GM10847 (cell line): Measurements from ENCODE around the gene UGCG.

ENCODE experiments used
- POLR2A ChIP-seq: IDR thresholded peaks from 2 replicates; pipeline ENCODE4 v1.6.1; 2011; ENCODE audit not compliant: insufficient read length; ENCODE audit errors: extremely low read depth

UGCG gene

DNA sequence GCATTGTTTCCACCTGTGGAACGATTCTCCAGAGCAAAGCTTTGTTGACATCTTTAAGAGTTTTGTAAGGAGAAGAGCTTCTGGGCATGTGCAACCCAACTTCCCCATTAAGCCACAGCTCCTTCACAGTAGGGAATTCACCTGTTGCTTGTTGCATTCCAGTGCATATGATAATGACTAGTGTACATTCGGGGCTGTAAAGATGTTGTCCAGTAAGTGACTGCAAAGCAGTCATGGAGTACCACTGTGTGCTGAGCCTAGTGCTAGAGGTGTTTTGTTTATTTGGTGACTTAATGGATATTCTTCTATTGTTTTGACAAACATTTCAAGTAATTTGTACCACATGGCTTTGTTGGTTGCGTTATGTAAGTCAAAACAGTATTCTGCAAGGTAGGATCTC is 12.8 kb downstream of the UGCG start:
- no peak for TF ChIP-seq POLR2A

DNA sequence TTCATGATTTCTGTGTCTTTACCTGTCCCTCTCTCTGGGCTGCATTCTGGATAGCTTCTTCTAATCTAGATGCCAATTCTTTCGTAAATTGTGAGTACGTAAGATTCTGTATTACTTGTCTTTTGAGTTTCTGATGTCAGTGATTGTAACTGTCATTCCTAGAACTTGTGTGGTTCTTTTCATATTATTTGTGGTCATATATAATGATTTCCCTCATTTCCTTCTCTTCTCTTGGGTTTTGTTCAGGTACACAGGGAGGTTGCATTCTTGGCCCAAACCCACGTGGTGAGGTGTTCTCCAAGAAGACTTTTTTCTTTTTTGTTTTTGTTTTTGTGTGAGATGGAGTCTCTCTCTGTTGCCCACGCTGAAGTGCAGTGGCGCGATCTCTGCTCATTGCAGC is 13.8 kb downstream of the UGCG start:
- TF ChIP-seq POLR2A: no peak

DNA sequence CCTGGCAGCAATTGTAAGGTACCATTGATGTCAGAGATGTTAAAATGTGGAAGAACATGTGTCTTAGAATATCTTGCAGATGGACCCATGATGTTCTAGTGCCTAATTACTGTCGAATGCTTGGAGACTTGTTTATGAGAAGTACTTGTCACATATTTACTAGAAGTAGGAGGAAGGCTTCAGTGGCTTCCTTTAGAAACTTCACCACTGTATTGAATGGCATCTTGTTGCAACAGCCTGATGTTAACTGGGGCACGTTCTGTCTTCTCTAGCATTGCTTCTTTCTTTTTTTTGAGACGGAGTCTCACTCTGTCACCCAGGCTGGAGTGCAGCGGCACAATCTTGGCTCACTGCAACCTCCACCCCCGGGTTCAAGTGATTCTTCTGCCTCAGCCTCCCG is 16.5 kb downstream of the UGCG start:
- TF ChIP-seq POLR2A: no peak

DNA sequence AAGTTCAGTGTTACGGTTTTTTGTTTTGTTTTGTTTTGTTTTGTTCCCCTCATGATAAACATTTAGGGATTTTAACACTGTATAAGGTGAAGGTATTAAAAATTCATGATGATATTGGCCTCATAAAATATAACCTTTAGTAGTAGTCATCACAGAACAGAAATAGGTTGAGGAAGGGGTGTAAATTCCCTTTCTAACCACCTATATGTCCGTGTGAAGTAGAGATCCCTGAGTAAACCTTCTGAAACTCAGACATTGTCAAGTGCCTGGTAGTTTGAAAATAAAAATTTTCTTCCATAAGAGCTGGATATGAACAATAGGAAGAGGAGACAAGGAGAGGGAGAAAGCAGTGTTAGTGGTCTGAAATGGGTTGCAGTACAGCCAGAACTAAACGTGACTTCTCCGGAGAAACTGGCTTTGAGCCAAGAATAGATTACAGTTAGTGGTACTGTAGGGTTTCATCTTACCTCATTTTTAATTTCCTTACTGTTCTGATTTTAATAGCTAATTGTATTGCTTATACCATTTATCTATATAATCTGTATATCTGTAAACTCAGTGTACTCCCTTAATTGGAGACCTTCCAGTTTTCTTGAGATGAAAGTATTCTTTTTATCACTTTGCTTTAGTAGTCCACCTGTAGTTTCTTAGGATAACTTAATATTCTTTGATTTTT is 18.3 kb downstream of the UGCG start:
- TF ChIP-seq POLR2A: no peak

GRCh38 chr9:111915425-111915758 is 18.8 kb downstream of the UGCG start:
- no peak for TF ChIP-seq POLR2A

DNA sequence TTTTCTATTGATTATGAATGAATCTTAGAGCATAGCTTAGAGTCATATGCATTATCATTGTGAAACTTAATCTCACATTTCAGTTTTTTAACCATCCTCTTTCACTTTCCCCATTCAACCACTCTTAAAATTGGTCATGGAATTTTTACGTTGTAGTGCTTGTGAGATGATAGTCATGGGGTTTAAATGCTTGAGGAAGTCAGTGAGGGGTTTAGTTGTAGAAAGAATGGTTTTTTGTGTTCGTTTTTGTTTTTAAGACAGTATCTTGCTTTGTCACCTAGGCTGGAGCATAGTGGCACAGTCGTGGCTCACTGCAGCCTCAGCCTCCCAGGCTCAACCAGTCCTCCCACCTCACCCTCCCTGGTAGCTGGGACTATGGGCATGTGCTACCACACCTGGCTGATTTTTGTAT is 19.6 kb downstream of the UGCG start:
- TF ChIP-seq POLR2A: no peak

DNA sequence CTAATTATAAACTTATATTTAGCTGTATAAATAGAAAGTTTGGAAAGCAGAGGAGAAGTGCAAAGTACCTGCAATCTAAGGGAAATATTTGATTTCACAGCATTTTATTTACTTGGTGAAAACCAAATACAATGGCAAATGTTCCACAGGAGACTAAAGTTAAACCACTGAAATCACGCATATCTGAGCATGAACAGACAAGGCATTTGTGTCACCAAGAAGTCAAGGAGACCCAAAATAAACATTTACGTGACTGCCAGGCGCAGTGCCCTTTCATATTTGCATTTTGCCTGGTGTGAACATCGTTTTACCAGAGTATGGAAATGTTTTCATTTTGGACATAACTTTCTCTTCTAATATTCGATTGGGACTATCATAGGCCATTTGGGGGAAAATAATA is 20.6 kb downstream of the UGCG start:
- no peak for TF ChIP-seq POLR2A

DNA sequence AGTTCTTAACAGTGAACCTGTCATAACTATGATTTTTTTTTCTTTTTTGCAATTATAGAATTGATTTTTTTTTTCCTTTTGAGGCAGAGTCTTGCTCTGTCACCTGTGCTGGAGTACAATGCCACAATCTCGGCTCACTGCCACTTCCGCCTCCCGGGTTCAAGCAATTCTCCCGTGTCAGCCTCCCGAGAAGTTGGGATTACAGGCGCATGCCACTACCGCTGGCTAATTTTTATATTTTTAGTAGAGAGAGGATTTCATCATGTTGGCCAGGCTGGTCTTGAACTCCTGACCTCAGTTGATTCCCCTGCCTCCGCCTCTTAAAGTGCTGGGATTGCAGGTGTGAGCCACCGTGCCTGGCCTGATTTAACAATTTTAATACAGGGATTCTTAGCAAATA is 21.4 kb downstream of the UGCG start:
- TF ChIP-seq POLR2A: no peak

GRCh38 chr9:111919875-111920274 is 23.3 kb downstream of the UGCG start:
- TF ChIP-seq POLR2A: no peak

GRCh38 chr9:111920531-111920930 is 23.9 kb downstream of the UGCG start:
- TF ChIP-seq POLR2A: no peak

GRCh38 chr9:111922324-111923013 is 25.9 kb downstream of the UGCG start:
- TF ChIP-seq POLR2A: no peak

DNA sequence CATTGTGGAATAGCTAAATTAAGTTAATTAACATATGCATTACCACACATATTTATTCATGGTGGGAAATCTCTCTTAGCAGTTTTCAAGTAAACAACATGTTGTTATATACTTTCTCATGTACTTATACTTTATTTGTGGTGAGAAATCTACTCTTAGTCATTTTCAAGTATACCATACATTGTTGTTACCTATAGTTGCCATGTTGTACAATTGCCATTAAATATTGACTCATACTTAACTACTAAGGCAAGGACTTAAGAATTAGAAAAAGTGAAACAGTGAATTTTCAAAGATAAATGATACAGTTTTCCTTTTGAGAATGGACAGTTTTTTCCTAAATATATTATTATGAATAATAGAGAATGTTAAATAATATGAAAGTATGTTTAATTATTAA is 27.7 kb downstream of the UGCG start:
- TF ChIP-seq POLR2A: no peak

DNA sequence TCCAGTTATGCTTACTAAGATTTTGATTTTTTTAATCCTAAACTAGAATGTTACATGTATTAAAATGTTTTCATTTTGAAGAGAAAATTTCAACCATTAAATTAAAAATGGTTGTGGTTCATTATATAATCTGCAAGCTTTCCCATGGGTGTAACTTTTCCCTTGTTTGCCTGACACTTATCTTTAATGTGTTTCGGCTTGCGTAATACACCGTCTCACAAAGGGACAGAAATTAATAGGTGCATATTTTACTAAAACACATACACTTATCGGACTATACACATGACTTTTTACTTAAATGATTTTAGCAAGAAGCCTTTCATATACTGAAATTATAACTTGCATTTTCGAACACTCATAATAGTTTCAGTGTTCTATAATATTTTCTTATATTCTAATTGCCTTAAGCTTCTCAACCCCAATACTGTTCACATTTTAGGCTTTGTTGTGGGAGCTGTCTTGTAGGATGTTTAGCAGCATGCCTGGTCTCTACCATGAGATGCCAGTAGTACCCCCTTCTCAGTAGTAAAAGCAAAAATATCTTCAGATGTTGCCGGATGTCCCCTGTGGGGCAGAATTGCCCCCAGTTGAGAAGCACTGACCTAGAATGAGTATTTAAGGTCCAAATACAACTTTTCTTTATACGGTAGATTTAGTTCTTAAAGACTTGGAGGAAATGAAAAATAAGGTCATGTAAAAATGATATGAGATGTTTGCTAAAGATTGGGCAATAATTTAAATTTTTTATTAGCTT is 28.6 kb downstream of the UGCG start:
- no peak for TF ChIP-seq POLR2A

DNA sequence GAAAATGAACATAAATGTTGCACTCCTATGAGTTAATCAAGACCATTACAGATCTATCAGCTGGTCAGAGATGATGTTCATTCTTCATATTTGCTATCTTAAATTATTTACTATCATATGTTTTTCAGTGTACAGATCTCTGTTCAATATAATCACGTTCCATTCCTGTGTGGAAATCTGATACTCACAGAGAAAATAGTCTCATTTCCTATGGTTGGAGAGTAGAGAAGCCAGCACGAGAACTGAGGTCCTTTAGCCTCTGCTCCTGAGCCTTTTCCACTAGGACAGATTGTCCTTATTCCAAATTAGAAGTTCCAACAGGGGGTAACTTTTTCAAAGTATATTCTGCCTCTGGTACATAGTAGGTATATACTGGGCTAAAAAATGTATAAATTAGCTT is 29.2 kb downstream of the UGCG start:
- TF ChIP-seq POLR2A: no peak

- TF ChIP-seq POLR2A: no peak
Measured at GRCh38 chr9:111926421-111926875, 29.8 kb downstream of the UGCG start.

GRCh38 chr9:111928359-111928720 is 31.7 kb downstream of the UGCG start:
- no peak for TF ChIP-seq POLR2A

DNA sequence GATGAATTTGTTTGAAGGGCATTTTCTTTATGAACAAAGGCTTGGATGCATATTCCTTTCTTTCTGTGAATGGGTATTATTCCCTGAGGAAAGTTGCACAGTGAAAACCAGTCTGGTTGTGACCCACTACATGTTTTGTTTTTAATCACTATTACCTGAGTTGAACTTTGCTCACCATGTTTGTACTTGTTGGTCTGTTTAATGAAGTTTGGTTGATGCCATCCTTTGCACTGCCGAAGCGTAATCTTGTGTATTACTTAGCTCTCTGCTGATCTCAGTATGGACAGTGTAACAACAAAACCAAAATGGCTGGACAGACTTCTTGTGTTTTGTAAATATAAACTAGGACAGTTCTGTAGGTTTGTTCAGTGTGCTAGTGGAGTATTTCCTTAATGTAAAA is 38.1 kb downstream of the UGCG start:
- no peak for TF ChIP-seq POLR2A

GRCh38 chr9:111936391-111936790 is 39.8 kb downstream of the UGCG start:
- no peak for TF ChIP-seq POLR2A
